Endodermal cell (in vitro differentiated cells): ENCODE measurements around the gene CES1. TPM values are rescaled to one million over a fixed set of nuclear protein-coding genes. Genes with fewer than 3 reads are reported as not detected.
"Not testable (repeated sequence)": the region's sequence is repeated elsewhere in the genome, so short reads cannot be mapped to it uniquely, and the experiment has no call there.

Source experiments
- DNase-seq: peaks from one replicate; pipeline ENCODE4 v3.0.0-alpha.2; 2017
- H3K27ac ChIP-seq: 2 replicates; pipeline ENCODE4 v1.5.1; 2013; ENCODE audit warnings: mild to moderate bottlenecking, low read depth, low read length, moderate library complexity
- H3K27me3 ChIP-seq: 2 replicates; pipeline ENCODE4 v1.6.1; 2013; ENCODE audit warnings: mild to moderate bottlenecking, low read length, moderate library complexity; ENCODE audit not compliant: insufficient read depth, control insufficient read depth, poor library complexity, severe bottlenecking
- H3K36me3 ChIP-seq: 2 replicates; pipeline ENCODE4 v1.7.0; 2013; ENCODE audit warnings: mild to moderate bottlenecking, low read length, moderate library complexity; ENCODE audit not compliant: control insufficient read depth, insufficient read depth
- H3K4me1 ChIP-seq: one replicate; pipeline ENCODE4 v1.7.0; 2013; ENCODE audit warnings: low read length; ENCODE audit not compliant: control insufficient read depth, insufficient read depth
- H3K4me3 ChIP-seq: 2 replicates; pipeline ENCODE4 v1.5.1; 2013; ENCODE audit warnings: mild to moderate bottlenecking, low read length, moderate library complexity
- H3K9ac ChIP-seq: 2 replicates; pipeline ENCODE4 v1.6.1; 2013; ENCODE audit warnings: mild to moderate bottlenecking, low read length, moderate library complexity; ENCODE audit not compliant: poor library complexity, severe bottlenecking; ENCODE audit errors: extremely low read depth
- H3K9me3 ChIP-seq: 2 replicates; pipeline ENCODE4 v1.6.1; 2013; ENCODE audit warnings: mild to moderate bottlenecking, low read length, moderate library complexity; ENCODE audit not compliant: control insufficient read depth
- H3K27ac Mint-ChIP-seq: 2 replicates; pipeline ENCODE4 v1.8.0; 2020; ENCODE audit warnings: mixed read lengths
- H3K27me3 Mint-ChIP-seq: 2 replicates; pipeline ENCODE4 v1.8.0; 2021; ENCODE audit warnings: mild to moderate bottlenecking, mixed read lengths; ENCODE audit not compliant: insufficient read depth
- H3K36me3 Mint-ChIP-seq: 2 replicates; pipeline ENCODE4 v1.8.0; 2020; ENCODE audit warnings: low read depth, mixed read lengths
- H3K4me1 Mint-ChIP-seq: 2 replicates; pipeline ENCODE4 v1.8.0; 2020; ENCODE audit warnings: mixed read lengths
- H3K4me3 Mint-ChIP-seq: 2 replicates; pipeline ENCODE4 v1.8.0; 2020; ENCODE audit warnings: mild to moderate bottlenecking, moderate library complexity, mixed read lengths
- H3K9me3 Mint-ChIP-seq: 2 replicates; pipeline ENCODE4 v1.8.0; 2020; ENCODE audit warnings: mild to moderate bottlenecking, mixed read lengths
- CTCF ChIP-seq: fragments of 200-600 bp; sonication (generic); conservative IDR thresholded peaks from 2 replicates; pipeline ENCODE4 v1.5.0; 2021; ENCODE audit warnings: antibody characterized with exemption, mild to moderate bottlenecking
- whole genome bisulfite sequencing, 2 experiments: methylation state at CpG; one replicate each; pipeline versions ENCODE4 v1.1.5 to v1.1.7; 2013; ENCODE audit warnings: missing lambda C conversion rate in 2 of 2, mixed read lengths in 1 of 2; ENCODE audit not compliant: insufficient coverage in 1 of 2, insufficient read length in 1 of 2; 5-methylcytosine and 5-hydroxymethylcytosine counted together
- total RNA-seq, 2 donors: library from RNA; stranded (reverse); fragmentation: NEBNext Ultra II Directional in 1 of 2; extraction: Animal tissue kit (Norgen Biotek cat#: 25700) in 1 of 2; gene quantifications; 2 replicates in 1 of 2; 3 replicates in 1 of 2; pipeline ENCODE4 v1.2.1, GENCODE V29; 2021

CES1 gene
- total RNA-seq, 2 donors from 2014 or later = 1.3 TPM; not detected in 1

- no peaks in the 10 kb centered on the region for H3K9me3 ChIP-seq
- no peak overlapping the region for H3K27ac Mint-ChIP-seq
- H3K27me3 ChIP-seq = peaks cover 61% of the 10 kb centered on the region
- H3K36me3 Mint-ChIP-seq = no peaks in the 10 kb centered on the region
- H3K4me3 Mint-ChIP-seq = no peak overlapping the region
- DNase-seq = no peak
- 86 to 90% methylated on average over 4 of the region's 4 CpGs for WGBS, 2 experiments
- no peak overlapping the region for H3K9ac ChIP-seq
- no peaks in the 10 kb centered on the region for H3K9me3 Mint-ChIP-seq
- H3K4me1 ChIP-seq = no peaks in the 10 kb centered on the region
- no peak for TF ChIP-seq CTCF
- H3K36me3 ChIP-seq = no peaks in the 10 kb centered on the region
- H3K4me1 Mint-ChIP-seq = peaks cover 18% of the 10 kb centered on the region
- no peak overlapping the region for H3K4me3 ChIP-seq
- H3K27me3 Mint-ChIP-seq = peaks cover 49% of the 10 kb centered on the region
- no peak overlapping the region for H3K27ac ChIP-seq
Observed at GRCh38 chr16:55809851-55810250, 23.0 kb downstream of the CES1 start.

- 64 to 80% methylated on average over 5 of the region's 5 CpGs for WGBS, 2 experiments
- Histone ChIP-seq H3K4me1 (no peaks in the 10 kb centered on the region), H3K27me3 (peaks cover 56% of the 10 kb centered on the region), H3K4me3 (no peak overlapping the region), H3K27ac (no peak overlapping the region), H3K36me3 (no peaks in the 10 kb centered on the region), H3K9ac (no peak overlapping the region), H3K9me3 (no peaks in the 10 kb centered on the region)
- Mint-ChIP-seq H3K27ac (no peak overlapping the region), H3K4me1 (peaks cover 14% of the 10 kb centered on the region), H3K9me3 (no peaks in the 10 kb centered on the region), H3K36me3 (no peaks in the 10 kb centered on the region), H3K27me3 (peaks cover 44% of the 10 kb centered on the region), H3K4me3 (no peak overlapping the region)
- no peak for TF ChIP-seq CTCF
- peak; percentile 51 for DNase-seq
Observed at GRCh38 chr16:55809386-55809785, 23.5 kb downstream of the CES1 start.

GRCh38 chr16:55808286-55808685 lies 24.6 kb downstream of the CES1 start:
- not testable (repeated sequence) for H3K4me3 ChIP-seq, H3K36me3 Mint-ChIP-seq, H3K4me1 Mint-ChIP-seq, H3K27ac ChIP-seq, H3K4me1 ChIP-seq, H3K27ac Mint-ChIP-seq, H3K9me3 ChIP-seq, H3K4me3 Mint-ChIP-seq, DNase-seq, H3K9me3 Mint-ChIP-seq, H3K36me3 ChIP-seq, H3K9ac ChIP-seq
- H3K27me3 ChIP-seq = peaks cover 48% of the 10 kb centered on the region
- H3K27me3 Mint-ChIP-seq = peaks cover 36% of the 10 kb centered on the region
- whole genome bisulfite sequencing, 2 experiments = no CpG with 5 or more reads among the region's 1 CpG

GRCh38 chr16:55805104-55805503 lies 27.8 kb downstream of the CES1 start:
- H3K27me3 Mint-ChIP-seq, H3K4me1 ChIP-seq, H3K9me3 ChIP-seq, H3K9me3 Mint-ChIP-seq, H3K36me3 ChIP-seq, H3K4me1 Mint-ChIP-seq, H3K36me3 Mint-ChIP-seq, H3K27ac Mint-ChIP-seq, H3K4me3 Mint-ChIP-seq, H3K27ac ChIP-seq, H3K9ac ChIP-seq, DNase-seq, H3K4me3 ChIP-seq: not testable (repeated sequence)
- peaks cover 17% of the 10 kb centered on the region for H3K27me3 ChIP-seq
- WGBS, 2 experiments = no CpG with 5 or more reads among the region's 6 CpGs

GRCh38 chr16:55803681-55804080 lies 29.2 kb downstream of the CES1 start:
- not testable (repeated sequence) for H3K4me1 ChIP-seq, H3K4me3 ChIP-seq, H3K4me3 Mint-ChIP-seq, H3K4me1 Mint-ChIP-seq, H3K36me3 Mint-ChIP-seq, H3K9me3 Mint-ChIP-seq, H3K27ac Mint-ChIP-seq, DNase-seq, H3K27me3 ChIP-seq, H3K36me3 ChIP-seq, H3K27me3 Mint-ChIP-seq, H3K27ac ChIP-seq, H3K9me3 ChIP-seq, H3K9ac ChIP-seq
- no CpG with 5 or more reads among the region's 8 CpGs for WGBS, 2 experiments

GRCh38 chr16:55792934-55793374 lies 39.9 kb downstream of the CES1 start:
- H3K4me1 ChIP-seq, H3K36me3 Mint-ChIP-seq, H3K9me3 ChIP-seq, H3K4me3 ChIP-seq, H3K9ac ChIP-seq, H3K27ac ChIP-seq, H3K27me3 ChIP-seq, H3K27me3 Mint-ChIP-seq, H3K36me3 ChIP-seq, H3K9me3 Mint-ChIP-seq, H3K4me1 Mint-ChIP-seq, H3K27ac Mint-ChIP-seq, H3K4me3 Mint-ChIP-seq, DNase-seq: not testable (repeated sequence)
- WGBS, 2 experiments = no CpG with 5 or more reads among the region's 11 CpGs
